Measurements from ENCODE around the gene ZBED6. TPM values are rescaled to one million over a fixed set of nuclear protein-coding genes. Genes with fewer than 3 reads are reported as not detected.

ZBED6 gene
- total and polyA plus RNA-seq, 9 of the 15 experiments (the other 6 are each of a cell fraction or from before 2014, with no cell fraction given): 0.21 to 16.6 (median 5.0) TPM

GRCh38 chr1:203795441-203796235 lies at the start of gene ZBED6, which contains the start of gene ZC3H11A (continued):
- TF ChIP-seq CREM (IDR thresholded peaks at IDR 0.05; ENCODE audit: low read depth) (peak; percentile 96), PREB (CRISPR knock-in tag; IDR thresholded peaks at IDR 0.05) (no peak; the same call in 1 of the 2 replicates), HOMEZ (CRISPR knock-in tag; IDR thresholded peaks at IDR 0.05) (no peak; the same call in 1 of the 2 replicates), GTF2A2 (tag; IDR thresholded peaks at IDR 0.05) (no peak), MCM7 (IDR thresholded peaks at IDR 0.05) (no peak), CEBPG (CRISPR knock-in tag; IDR thresholded peaks at IDR 0.05) (peak; percentile 22; the same call in 1 of the 2 replicates), CEBPG (tag; conservative IDR thresholded peaks at IDR 0.05 in 1 of 2, IDR thresholded peaks at IDR 0.05 in 1 of 2) (no peak), ILF3 (IDR thresholded peaks at IDR 0.05; ENCODE audit: borderline replicate concordance) (no peak; the same call in 1 of the 2 replicates), HNRNPL (IDR thresholded peaks at IDR 0.05; ENCODE audit: low read depth, low read length) (no peak), THRA (IDR thresholded peaks at IDR 0.05) (no peak), ZNF12 (CRISPR knock-in tag; IDR thresholded peaks at IDR 0.05) (no peak; the same call in 1 of the 2 replicates), ZBTB43 (CRISPR knock-in tag; IDR thresholded peaks at IDR 0.05) (no peak), MNT (conservative IDR thresholded peaks at IDR 0.05) (peak; percentile 76 to 84), ZNF778 (CRISPR knock-in tag; IDR thresholded peaks at IDR 0.05) (no peak), PBX2 (CRISPR knock-in tag; IDR thresholded peaks at IDR 0.05; ENCODE audit: low read depth) (no peak), PBX2 (tag; conservative IDR thresholded peaks at IDR 0.05; ENCODE audit: low read depth) (no peak; the same call in 1 of the 2 replicates), ZNF23 (CRISPR knock-in tag; IDR thresholded peaks at IDR 0.05) (no peak)

All from K562 (cell line).